Mesothelial cell of epicardium (in vitro differentiated cells): Measurements from ENCODE around the gene ZNF281. TPM values are rescaled to one million over a fixed set of nuclear protein-coding genes. Genes with fewer than 3 reads are reported as not detected.

ENCODE experiments used
- DNase-seq, 2 experiments: peaks; one replicate each; pipeline ENCODE4 v3.0.0; 2021; ENCODE audit warnings: low spot score in 2 of 2; ENCODE audit not compliant: unreplicated experiment in 2 of 2
- H3K27ac Mint-ChIP-seq: 2 replicates; pipeline ENCODE4 v1.8.0; 2021; ENCODE audit warnings: mixed read lengths
- H3K27me3 Mint-ChIP-seq: 2 replicates; pipeline ENCODE4 v1.8.0; 2021; ENCODE audit warnings: low read depth, mixed read lengths
- H3K36me3 Mint-ChIP-seq: 2 replicates; pipeline ENCODE4 v1.8.0; 2021; ENCODE audit warnings: mixed read lengths
- H3K4me1 Mint-ChIP-seq: 2 replicates; pipeline ENCODE4 v1.8.0; 2021; ENCODE audit warnings: mixed read lengths
- H3K4me3 Mint-ChIP-seq: 2 replicates; pipeline ENCODE4 v1.8.0; 2021; ENCODE audit warnings: mild to moderate bottlenecking, moderate library complexity, mixed read lengths
- H3K9me3 Mint-ChIP-seq: 2 replicates; pipeline ENCODE4 v1.8.0; 2021; ENCODE audit warnings: mixed read lengths
- CTCF ChIP-seq: fragments of 200-600 bp; sonication (generic); IDR thresholded peaks from one replicate; pipeline ENCODE4 v1.5.0; 2021; ENCODE audit warnings: antibody characterized with exemption; ENCODE audit not compliant: unreplicated experiment
- total RNA-seq: library from RNA; stranded (reverse); gene quantifications from 3 replicates; pipeline ENCODE4 v1.2.1, GENCODE V29; 2021

Gene ZNF281
- total RNA-seq, 1 donor from 2014 or later, result 26.5 TPM

GRCh38 chr1:200428482-200429205, 18.8 kb upstream of the ZNF281 start:
- Mint-ChIP-seq H3K27me3 (no peaks in the 10 kb centered on the region), H3K4me3 (no peak overlapping the region), H3K36me3 (peaks cover 5% of the 10 kb centered on the region), H3K4me1 (peaks cover 4% of the 10 kb centered on the region), H3K27ac (no peak overlapping the region), H3K9me3 (peaks cover 10% of the 10 kb centered on the region)
- no peak for TF ChIP-seq CTCF
- DNase-seq, result no peak

- no peak overlapping the region for H3K4me3 Mint-ChIP-seq
- peaks cover 3% of the 10 kb centered on the region for H3K36me3 Mint-ChIP-seq
- peaks cover 4% of the 10 kb centered on the region for H3K4me1 Mint-ChIP-seq
- H3K27me3 Mint-ChIP-seq, result no peaks in the 10 kb centered on the region
- DNase-seq, result no peak
- H3K27ac Mint-ChIP-seq, result no peak overlapping the region
- peaks cover 6% of the 10 kb centered on the region for H3K9me3 Mint-ChIP-seq
- no peak for TF ChIP-seq CTCF
Measured at GRCh38 chr1:200427744-200428143, 17.9 kb upstream of the ZNF281 start.

- Mint-ChIP-seq H3K9me3 (peaks cover 3% of the 10 kb centered on the region), H3K4me3 (no peak overlapping the region), H3K4me1 (peaks cover 4% of the 10 kb centered on the region), H3K36me3 (no peaks in the 10 kb centered on the region), H3K27me3 (no peaks in the 10 kb centered on the region), H3K27ac (no peak overlapping the region)
- no peak for DNase-seq
- no peak for TF ChIP-seq CTCF
Measured at GRCh38 chr1:200426196-200426595, 16.4 kb upstream of the ZNF281 start.

- no peak for DNase-seq
- Mint-ChIP-seq H3K27me3 (no peaks in the 10 kb centered on the region), H3K27ac (no peak overlapping the region), H3K4me3 (no peak overlapping the region), H3K4me1 (no peaks in the 10 kb centered on the region), H3K9me3 (peaks cover 6% of the 10 kb centered on the region), H3K36me3 (no peaks in the 10 kb centered on the region)
- no peak for TF ChIP-seq CTCF
Measured at GRCh38 chr1:200423235-200423634, 13.4 kb upstream of the ZNF281 start.

GRCh38 chr1:200422211-200422610, 12.4 kb upstream of the ZNF281 start:
- DNase-seq, result no peak
- no peak overlapping the region for H3K27ac Mint-ChIP-seq
- no peaks in the 10 kb centered on the region for H3K36me3 Mint-ChIP-seq
- TF ChIP-seq CTCF, result no peak
- no peaks in the 10 kb centered on the region for H3K27me3 Mint-ChIP-seq
- no peak overlapping the region for H3K4me3 Mint-ChIP-seq
- peaks cover 11% of the 10 kb centered on the region for H3K9me3 Mint-ChIP-seq
- no peaks in the 10 kb centered on the region for H3K4me1 Mint-ChIP-seq
